Measurements from ENCODE around the gene DNAJC27.

Gene DNAJC27

GRCh38 chr2:24922556-24922955 lies 49.2 kb downstream of the DNAJC27 start:
- Histone ChIP-seq H3K4me3 (ENCODE audit: low read length) (no peak overlapping the region), H3K9me3 (ENCODE audit: control insufficient read depth, low read length) (no peaks in the 10 kb centered on the region), H3K27me3 (ENCODE audit: control insufficient read depth, insufficient read depth, low read length) (peaks cover 32% of the 10 kb centered on the region), H3K36me3 (ENCODE audit: control insufficient read depth, insufficient read depth, low read length) (no peaks in the 10 kb centered on the region), H3K4me1 (ENCODE audit: control insufficient read depth, insufficient read depth, low read length) (peaks cover 26% of the 10 kb centered on the region), H3K9ac (ENCODE audit: low read length) (no peak overlapping the region)

DNA sequence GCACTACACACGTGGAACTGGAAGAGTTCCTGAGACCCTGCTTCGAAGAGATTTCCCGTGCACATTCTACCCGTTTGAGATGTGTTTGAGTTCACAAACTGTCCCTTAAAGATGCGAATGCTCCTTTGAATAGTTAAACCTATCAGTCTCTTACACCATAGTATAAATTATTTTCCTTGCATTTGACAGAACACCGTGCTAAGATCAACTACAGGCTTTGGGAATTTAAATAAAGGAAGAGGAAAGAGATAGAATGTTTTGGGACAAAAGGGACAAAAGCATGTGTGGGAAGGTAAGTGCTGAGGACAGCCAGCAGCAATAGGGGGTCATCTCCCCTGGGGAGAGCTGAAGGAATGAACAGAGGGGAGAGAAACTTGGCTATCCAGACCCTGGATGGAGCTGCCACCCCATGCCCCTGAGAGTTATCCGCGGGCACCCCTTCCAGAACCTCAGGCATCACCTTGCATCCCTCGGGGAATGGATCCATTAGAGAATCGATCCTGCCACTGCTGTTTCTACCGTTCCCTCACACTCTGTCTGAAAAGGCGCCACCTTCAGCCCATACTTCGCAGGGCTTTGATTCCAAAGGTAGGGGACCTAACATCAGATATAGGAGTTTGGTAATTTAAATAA lies 50.8 kb downstream of the DNAJC27 start:
- Histone ChIP-seq H3K36me3 (ENCODE audit: control insufficient read depth, insufficient read depth, low read length) (no peaks in the 10 kb centered on the region), H3K4me1 (ENCODE audit: control insufficient read depth, insufficient read depth, low read length) (peaks cover 12% of the 10 kb centered on the region), H3K9me3 (ENCODE audit: control insufficient read depth, low read length) (no peaks in the 10 kb centered on the region), H3K27me3 (ENCODE audit: control insufficient read depth, insufficient read depth, low read length) (peaks cover 25% of the 10 kb centered on the region), H3K4me3 (ENCODE audit: low read length) (no peak overlapping the region), H3K9ac (ENCODE audit: low read length) (no peak overlapping the region)

- Histone ChIP-seq H3K4me3 (ENCODE audit: low read length) (peak within 1 kb of the TSS; percentile 19), H3K4me1 (ENCODE audit: control insufficient read depth, insufficient read depth, low read length) (peaks cover 12% of the 10 kb centered on the region), H3K9me3 (ENCODE audit: control insufficient read depth, low read length) (no peaks in the 10 kb centered on the region), H3K9ac (ENCODE audit: low read length) (peak within 1 kb of the TSS; percentile 53), H3K27me3 (ENCODE audit: control insufficient read depth, insufficient read depth, low read length) (peaks cover 22% of the 10 kb centered on the region), H3K36me3 (ENCODE audit: control insufficient read depth, insufficient read depth, low read length) (no peaks in the 10 kb centered on the region)
Observed at GRCh38 chr2:24920098-24920808, 51.5 kb downstream of the DNAJC27 start, which contains the start of gene ADCY3. Gene ADCY3, minus strand, starts transcription at chr2:24920237. Its CDS starts 1,250 bp downstream, at chr2:24918987.

- no peaks in the 10 kb centered on the region for H3K9me3 ChIP-seq (ENCODE audit: control insufficient read depth, low read length)
- H3K27me3 ChIP-seq (ENCODE audit: control insufficient read depth, insufficient read depth, low read length), result peaks cover 22% of the 10 kb centered on the region
- peaks cover 12% of the 10 kb centered on the region for H3K4me1 ChIP-seq (ENCODE audit: control insufficient read depth, insufficient read depth, low read length)
Observed at GRCh38 chr2:24919506-24920097, 52.2 kb downstream of the DNAJC27 start.

DNA sequence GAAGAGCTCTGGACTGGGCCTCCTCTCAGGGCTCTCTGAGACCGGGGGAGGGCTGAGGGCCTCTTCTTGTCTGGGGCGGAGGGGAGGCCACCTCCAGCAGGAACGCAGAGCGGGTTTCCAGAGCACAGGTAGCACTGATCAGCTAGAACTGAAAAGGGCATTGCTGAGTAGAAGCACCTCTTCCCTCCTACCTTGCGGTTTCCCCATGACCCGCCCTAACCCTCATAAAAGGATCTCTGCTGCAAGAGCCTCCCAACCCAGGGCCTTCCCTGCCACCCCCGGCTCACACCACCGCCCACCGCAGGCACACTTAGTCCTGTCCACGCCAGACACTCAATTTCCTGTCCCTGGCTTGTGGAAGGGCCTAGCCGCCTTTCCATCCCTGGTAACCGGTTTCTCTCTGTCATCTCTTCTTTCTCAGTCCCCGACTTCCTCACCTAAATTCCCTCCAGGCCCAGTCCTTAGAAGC lies 52.7 kb downstream of the DNAJC27 start:
- Histone ChIP-seq H3K4me1 (ENCODE audit: control insufficient read depth, insufficient read depth, low read length) (peaks cover 12% of the 10 kb centered on the region), H3K27me3 (ENCODE audit: control insufficient read depth, insufficient read depth, low read length) (peaks cover 22% of the 10 kb centered on the region), H3K4me3 (ENCODE audit: low read length) (peak overlapping the region; percentile 19), H3K36me3 (ENCODE audit: control insufficient read depth, insufficient read depth, low read length) (no peaks in the 10 kb centered on the region), H3K9ac (ENCODE audit: low read length) (peak overlapping the region; percentile 53), H3K9me3 (ENCODE audit: control insufficient read depth, low read length) (no peaks in the 10 kb centered on the region)

More at GRCh38 chr2:24919506-24920097, 52.2 kb downstream of the DNAJC27 start:
- Histone ChIP-seq H3K36me3 (ENCODE audit: control insufficient read depth, insufficient read depth, low read length) (no peaks in the 10 kb centered on the region), H3K4me3 (ENCODE audit: low read length) (peak overlapping the region; percentile 19), H3K9ac (ENCODE audit: low read length) (peak overlapping the region; percentile 53)

DNA sequence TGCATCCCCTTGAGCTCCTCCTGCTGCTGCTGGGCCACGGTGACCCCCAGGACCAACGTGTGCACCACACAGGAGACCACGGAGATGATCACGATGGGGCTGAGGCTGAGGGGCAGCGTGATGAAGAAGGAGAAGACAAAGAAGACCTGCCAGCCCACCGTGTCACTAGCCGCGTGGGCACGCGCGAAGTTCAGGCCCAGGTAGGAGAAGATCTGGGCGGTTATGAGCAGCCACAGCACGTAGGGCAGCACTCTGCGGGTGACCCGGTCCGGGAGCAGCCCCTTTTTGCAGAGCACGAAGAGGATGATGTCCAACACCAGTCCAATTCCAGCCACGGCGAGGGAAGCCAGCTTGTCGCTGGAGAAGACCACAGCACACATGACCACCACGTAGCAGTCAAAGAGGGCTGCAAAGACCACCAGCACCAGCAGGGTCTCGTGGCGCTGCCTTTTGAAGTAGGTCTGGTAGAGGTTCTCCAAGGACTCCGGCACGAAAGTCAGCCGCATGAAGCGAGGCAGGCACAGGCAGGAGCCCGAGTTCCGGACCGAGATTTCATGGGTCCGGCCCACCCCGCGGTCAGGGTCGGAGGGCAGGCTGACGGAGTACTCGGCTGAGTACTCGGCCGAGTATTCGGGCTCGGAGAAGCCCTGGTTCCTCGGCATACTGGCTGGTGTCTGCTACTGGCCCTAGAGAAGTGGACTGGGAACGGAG lies 53.3 kb downstream of the DNAJC27 start:
- H3K27me3 ChIP-seq (ENCODE audit: control insufficient read depth, insufficient read depth, low read length), result peaks cover 22% of the 10 kb centered on the region
- H3K9ac ChIP-seq (ENCODE audit: low read length), result peak overlapping the region; percentile 53
- H3K4me3 ChIP-seq (ENCODE audit: low read length), result peak overlapping the region; percentile 19
- no peaks in the 10 kb centered on the region for H3K9me3 ChIP-seq (ENCODE audit: control insufficient read depth, low read length)
- no peaks in the 10 kb centered on the region for H3K36me3 ChIP-seq (ENCODE audit: control insufficient read depth, insufficient read depth, low read length)
- H3K4me1 ChIP-seq (ENCODE audit: control insufficient read depth, insufficient read depth, low read length), result peaks cover 12% of the 10 kb centered on the region

DNA sequence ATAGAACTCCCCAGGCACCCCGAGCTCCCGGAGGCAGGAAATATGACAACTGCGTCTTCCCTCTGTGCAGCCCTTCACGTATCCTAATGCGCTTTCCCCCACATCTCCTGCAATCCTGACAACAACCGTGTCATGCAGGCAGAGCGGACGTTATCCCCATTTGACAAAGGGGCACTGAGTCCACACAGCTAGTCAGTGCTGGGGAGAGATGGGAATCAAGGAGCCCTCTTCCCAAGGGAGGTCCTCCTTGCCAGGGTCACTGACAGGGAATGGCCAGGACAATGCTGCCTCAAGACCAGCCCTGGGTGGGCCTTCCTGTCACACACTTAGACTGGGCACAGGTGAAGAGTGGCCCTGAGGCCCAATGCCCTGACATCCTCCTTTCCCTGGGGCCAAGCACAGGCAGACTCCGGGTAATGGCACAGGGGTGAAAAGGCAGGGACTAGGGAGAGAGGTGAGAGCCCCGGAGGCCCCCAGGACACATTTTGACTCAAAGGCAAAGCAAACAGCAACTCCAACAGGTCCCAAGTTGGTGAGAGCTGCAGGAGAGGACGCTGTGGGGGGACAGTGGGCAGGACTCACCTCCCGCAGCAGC lies 53.9 kb downstream of the DNAJC27 start:
- Histone ChIP-seq H3K9me3 (ENCODE audit: control insufficient read depth, low read length) (no peaks in the 10 kb centered on the region), H3K4me3 (ENCODE audit: low read length) (no peak overlapping the region), H3K4me1 (ENCODE audit: control insufficient read depth, insufficient read depth, low read length) (peaks cover 12% of the 10 kb centered on the region)

GRCh38 chr2:24917086-24917485 lies 54.7 kb downstream of the DNAJC27 start:
- Histone ChIP-seq H3K36me3 (ENCODE audit: control insufficient read depth, insufficient read depth, low read length) (no peaks in the 10 kb centered on the region), H3K27me3 (ENCODE audit: control insufficient read depth, insufficient read depth, low read length) (peaks cover 22% of the 10 kb centered on the region), H3K4me3 (ENCODE audit: low read length) (no peak overlapping the region), H3K9me3 (ENCODE audit: control insufficient read depth, low read length) (no peaks in the 10 kb centered on the region), H3K4me1 (ENCODE audit: control insufficient read depth, insufficient read depth, low read length) (peaks cover 12% of the 10 kb centered on the region), H3K9ac (ENCODE audit: low read length) (no peak overlapping the region)

More for the DNA sequence above, 53.9 kb downstream of the DNAJC27 start:
- Histone ChIP-seq H3K27me3 (ENCODE audit: control insufficient read depth, insufficient read depth, low read length) (peaks cover 22% of the 10 kb centered on the region), H3K9ac (ENCODE audit: low read length) (no peak overlapping the region), H3K36me3 (ENCODE audit: control insufficient read depth, insufficient read depth, low read length) (no peaks in the 10 kb centered on the region)

DNA sequence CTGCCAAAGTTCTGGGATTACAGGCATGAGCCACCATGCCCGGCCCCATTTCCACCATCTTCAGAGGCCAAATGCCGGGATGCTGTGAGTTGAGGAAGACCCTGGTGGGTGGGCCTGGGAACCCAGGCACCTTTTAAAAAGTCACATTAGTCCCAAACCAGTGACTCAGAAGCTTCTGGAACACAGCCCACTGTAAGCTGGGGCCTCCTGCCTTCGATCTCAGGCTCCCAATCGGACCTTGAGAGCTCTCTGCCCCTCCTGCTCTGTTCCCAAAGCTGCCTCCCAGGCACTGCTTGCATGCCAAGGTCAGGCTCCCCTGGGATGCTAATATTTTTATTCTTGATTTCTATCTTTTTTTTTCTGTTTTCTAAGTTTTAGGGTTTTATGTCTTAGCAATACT lies 56.0 kb downstream of the DNAJC27 start:
- Histone ChIP-seq H3K27me3 (ENCODE audit: control insufficient read depth, insufficient read depth, low read length) (peaks cover 18% of the 10 kb centered on the region), H3K4me3 (ENCODE audit: low read length) (no peak overlapping the region), H3K9me3 (ENCODE audit: control insufficient read depth, low read length) (no peaks in the 10 kb centered on the region), H3K9ac (ENCODE audit: low read length) (no peak overlapping the region), H3K4me1 (ENCODE audit: control insufficient read depth, insufficient read depth, low read length) (peaks cover 12% of the 10 kb centered on the region), H3K36me3 (ENCODE audit: control insufficient read depth, insufficient read depth, low read length) (no peaks in the 10 kb centered on the region)

DNA sequence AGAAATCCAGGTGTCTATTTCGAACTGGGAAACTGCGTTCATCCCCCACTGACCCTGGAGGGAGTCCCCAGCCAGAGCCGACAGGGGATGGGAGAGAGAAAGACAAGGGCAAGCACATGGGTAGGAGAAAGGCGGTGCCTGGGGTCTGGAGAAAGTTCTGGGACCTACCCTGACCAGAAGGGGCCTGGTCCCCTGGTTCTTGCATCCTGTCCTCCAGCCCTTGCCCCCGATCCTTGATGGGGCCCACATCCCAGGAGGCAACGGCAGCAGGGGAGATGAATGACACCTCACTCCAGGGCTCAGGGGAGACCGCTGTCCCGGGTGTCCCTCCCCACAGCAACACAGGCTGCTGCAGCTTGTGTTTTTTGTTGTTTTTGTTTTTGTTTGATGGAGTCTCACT lies 56.6 kb downstream of the DNAJC27 start:
- no peak overlapping the region for H3K4me3 ChIP-seq (ENCODE audit: low read length)

DNA sequence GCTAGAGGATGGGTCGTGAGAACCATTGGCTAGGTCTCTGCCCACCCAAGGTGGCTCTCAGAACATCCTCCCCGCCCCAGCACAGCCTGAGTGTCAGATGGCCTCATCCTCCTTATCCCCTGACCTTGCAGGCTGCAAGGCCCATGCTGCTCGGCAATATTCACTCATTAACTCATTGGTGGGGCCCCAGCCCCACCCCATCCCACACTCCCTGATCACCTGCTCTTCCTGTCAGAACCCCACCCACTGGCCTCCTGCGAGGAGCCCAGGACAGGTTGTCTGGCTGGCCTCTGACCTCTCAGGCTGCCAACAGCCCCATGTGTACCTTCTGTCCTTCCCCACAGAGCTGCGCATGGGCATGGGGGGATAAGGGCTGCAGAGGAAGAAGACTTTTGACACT lies 57.0 kb downstream of the DNAJC27 start:
- H3K9ac ChIP-seq (ENCODE audit: low read length), result no peak overlapping the region
- no peak overlapping the region for H3K4me3 ChIP-seq (ENCODE audit: low read length)

More for the DNA sequence above, 56.6 kb downstream of the DNAJC27 start:
- no peak overlapping the region for H3K9ac ChIP-seq (ENCODE audit: low read length)
- no peaks in the 10 kb centered on the region for H3K36me3 ChIP-seq (ENCODE audit: control insufficient read depth, insufficient read depth, low read length)
- H3K9me3 ChIP-seq (ENCODE audit: control insufficient read depth, low read length), result no peaks in the 10 kb centered on the region
- H3K27me3 ChIP-seq (ENCODE audit: control insufficient read depth, insufficient read depth, low read length), result peaks cover 15% of the 10 kb centered on the region
- H3K4me1 ChIP-seq (ENCODE audit: control insufficient read depth, insufficient read depth, low read length), result peaks cover 12% of the 10 kb centered on the region

More for the DNA sequence above, 57.0 kb downstream of the DNAJC27 start:
- H3K4me1 ChIP-seq (ENCODE audit: control insufficient read depth, insufficient read depth, low read length), result peaks cover 12% of the 10 kb centered on the region
- no peaks in the 10 kb centered on the region for H3K36me3 ChIP-seq (ENCODE audit: control insufficient read depth, insufficient read depth, low read length)
- no peaks in the 10 kb centered on the region for H3K9me3 ChIP-seq (ENCODE audit: control insufficient read depth, low read length)
- H3K27me3 ChIP-seq (ENCODE audit: control insufficient read depth, insufficient read depth, low read length), result peaks cover 15% of the 10 kb centered on the region

Data from mucosa of stomach (tissue), 1 donor.